Testis (tissue), 5 donors: ENCODE results near the gene NUCB2. TPM values are rescaled to one million over a fixed set of nuclear protein-coding genes. Genes with fewer than 3 reads are reported as not detected.
"Not testable (repeated sequence)": the region's sequence is repeated elsewhere in the genome, so short reads cannot be mapped to it uniquely, and the experiment has no call there.

Experiments used
- DNase-seq: peaks from one replicate; pipeline ENCODE4 v3.0.0-alpha.2; 2019
- H3K27ac ChIP-seq, 2 donors: fragments of 200-600 bp; sonication (generic); one replicate each; pipeline ENCODE4 v1.5.1; 2019
- H3K27me3 ChIP-seq: fragments of 200-600 bp; sonication (generic); one replicate; pipeline ENCODE4 v1.5.1; 2019
- H3K36me3 ChIP-seq: fragments of 200-600 bp; sonication (generic); one replicate; pipeline ENCODE4 v1.5.1; 2017; ENCODE audit warnings: low read depth; ENCODE audit errors: missing control alignments
- H3K4me1 ChIP-seq: fragments of 200-600 bp; sonication (generic); one replicate; pipeline ENCODE4 v1.5.1; 2019
- H3K4me3 ChIP-seq, 2 donors: fragments of 200-600 bp; sonication (generic); one replicate each; pipeline ENCODE4 v1.5.1; 2017 to 2019
- H3K9me3 ChIP-seq: fragments of 200-600 bp; sonication (generic); one replicate; pipeline ENCODE4 v1.5.1; 2017
- POLR2A ChIP-seq: fragments of 450-650 bp; IDR thresholded peaks from one replicate; pipeline ENCODE4 v1.6.1; 2017; ENCODE audit warnings: antibody characterized with exemption, mild to moderate bottlenecking, moderate library complexity
- WGBS, 2 donors: methylation state at CpG; one replicate each; pipeline ENCODE4 v1.1.5; 2018; 5-methylcytosine and 5-hydroxymethylcytosine counted together
- intact Hi-C: fragments of 100-400 bp; cut with DNase I; formaldehyde crosslinking; loops from one replicate; pipeline ENCODE4 v1.15.1; 2023; ENCODE audit warnings: low total_unique reads
- long read RNA-seq, 2 donors: transcript quantifications; one replicate each; lab custom pipeline, GENCODE V29; 2026
- polyA plus RNA-seq: library from polyadenylated mRNA; stranded (reverse); fragments of 350-450 nt; fragmentation: Illumina TruSeq; extraction: RNeasy Lipid Tissue Mini Kit (QIAGEN cat#74804); gene quantifications from one replicate; pipeline ENCODE4 v1.2.3, GENCODE V29; 2014; ENCODE audit warnings: low read depth, low replicate concordance; ENCODE audit not compliant: insufficient read depth
- total RNA-seq, 2 donors: library from RNA; depleted of rRNA; stranded (reverse); fragments of >200 nt; gene quantifications; one replicate each; pipeline ENCODE4 v1.2.3, GENCODE V29; 2016
- TF ChIP-seq, protein P1 (sequence below), 3 experiments: fragments of 450-650 bp in 2 of 3; fragments of 200-600 bp in 1 of 3; sonication (generic) in 1 of 3; IDR thresholded peaks; one replicate each; pipeline ENCODE4 v1.5.1; 2016 to 2019; ENCODE audit warnings: antibody characterized with exemption in 3 of 3, mild to moderate bottlenecking in 2 of 3, moderate library complexity in 1 of 3

Gene NUCB2
- total RNA-seq (100 to 1,000 TPM; 138 to 186 TPM), polyA plus RNA-seq (86.1 TPM)
- long read RNA-seq, donor 1, transcript NUCB2-208 (14 exons, 2,274 nt), result major isoform, 12 of 90 reads
- long read RNA-seq, donor 1, partial matches to known transcripts, result 73 of 90 reads
- long read RNA-seq, donor 1, other reads (novel, unspliced or antisense), result 0 of 90 reads
- long read RNA-seq, donor 2, transcript NUCB2-208 (14 exons, 2,274 nt), result major isoform, 8 of 40 reads
- long read RNA-seq, donor 2, partial matches to known transcripts, result 30 of 40 reads
- long read RNA-seq, donor 2, other reads (novel, unspliced or antisense), result 0 of 40 reads

DNA sequence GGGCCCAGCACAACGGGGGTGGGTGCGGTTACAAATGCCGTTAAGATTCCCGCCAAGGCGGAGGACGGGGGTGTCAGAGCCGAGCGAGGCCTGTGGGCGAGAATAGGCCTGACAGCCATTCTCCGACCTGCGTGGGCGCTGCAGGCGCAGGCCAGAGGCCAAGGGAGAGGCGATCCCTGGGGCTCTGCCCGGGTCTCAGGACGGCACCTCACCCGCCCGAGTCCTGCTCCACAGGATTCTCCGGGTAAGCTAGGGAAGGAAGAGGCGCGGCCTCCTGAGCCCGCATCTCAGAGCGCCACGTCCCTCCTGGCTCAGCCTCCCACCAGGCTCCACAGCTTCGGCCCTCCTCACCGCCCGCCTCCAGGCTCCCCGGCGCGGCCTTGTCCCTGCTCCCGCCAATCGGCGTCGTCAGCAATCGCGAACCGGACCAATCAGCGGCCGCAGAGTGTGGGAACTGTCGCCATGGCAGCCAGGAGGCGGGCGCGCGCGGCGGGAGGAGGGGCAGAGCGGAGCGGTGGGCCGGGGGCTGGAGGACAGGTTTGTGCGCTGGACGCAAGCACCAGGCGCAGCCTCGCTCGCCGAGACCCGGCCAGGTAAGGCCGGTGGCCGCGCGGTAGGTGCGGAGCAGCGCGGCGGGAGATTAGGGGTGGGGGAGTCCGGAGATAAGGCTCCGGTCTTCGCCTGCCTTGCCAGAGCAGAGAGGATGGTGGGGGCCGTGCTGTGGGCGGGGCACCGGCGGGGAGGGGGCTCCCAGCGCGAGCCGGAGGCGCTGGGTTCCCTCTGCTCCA lies at the start of gene NUCB2:
NUCB2 (plus strand) TSS at position 504 of the 788 bp plus-strand sequence. CDS start 18,585 bp downstream, outside the sequence.
- TF ChIP-seq, protein P1, sequence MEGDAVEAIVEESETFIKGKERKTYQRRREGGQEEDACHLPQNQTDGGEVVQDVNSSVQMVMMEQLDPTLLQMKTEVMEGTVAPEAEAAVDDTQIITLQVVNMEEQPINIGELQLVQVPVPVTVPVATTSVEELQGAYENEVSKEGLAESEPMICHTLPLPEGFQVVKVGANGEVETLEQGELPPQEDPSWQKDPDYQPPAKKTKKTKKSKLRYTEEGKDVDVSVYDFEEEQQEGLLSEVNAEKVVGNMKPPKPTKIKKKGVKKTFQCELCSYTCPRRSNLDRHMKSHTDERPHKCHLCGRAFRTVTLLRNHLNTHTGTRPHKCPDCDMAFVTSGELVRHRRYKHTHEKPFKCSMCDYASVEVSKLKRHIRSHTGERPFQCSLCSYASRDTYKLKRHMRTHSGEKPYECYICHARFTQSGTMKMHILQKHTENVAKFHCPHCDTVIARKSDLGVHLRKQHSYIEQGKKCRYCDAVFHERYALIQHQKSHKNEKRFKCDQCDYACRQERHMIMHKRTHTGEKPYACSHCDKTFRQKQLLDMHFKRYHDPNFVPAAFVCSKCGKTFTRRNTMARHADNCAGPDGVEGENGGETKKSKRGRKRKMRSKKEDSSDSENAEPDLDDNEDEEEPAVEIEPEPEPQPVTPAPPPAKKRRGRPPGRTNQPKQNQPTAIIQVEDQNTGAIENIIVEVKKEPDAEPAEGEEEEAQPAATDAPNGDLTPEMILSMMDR (IDR thresholded peaks at IDR 0.05), result no peak
- peak; percentile 68 for TF ChIP-seq POLR2A
- intact Hi-C loops, result loop anchor here (10.0 kb wide), 1 partner anchor 52 kb away; no protein-coding TSS in a partner anchor
- peak; percentile 99 for DNase-seq
- peak within 1 kb of the TSS; percentile 79 to 84 for H3K4me3 ChIP-seq
- no peaks in the 10 kb centered on the region for H3K4me1 ChIP-seq
- H3K9me3 ChIP-seq, result no peaks in the 10 kb centered on the region
- peak within 1 kb of the TSS; percentile 87 to 93 for H3K27ac ChIP-seq
- no peaks in the 10 kb centered on the region for H3K36me3 ChIP-seq
- H3K27me3 ChIP-seq, result no peaks in the 10 kb centered on the region
- WGBS, 2 donors, result 0 to 1% methylated on average over 12 to 68 of the region's 75 CpGs

DNA sequence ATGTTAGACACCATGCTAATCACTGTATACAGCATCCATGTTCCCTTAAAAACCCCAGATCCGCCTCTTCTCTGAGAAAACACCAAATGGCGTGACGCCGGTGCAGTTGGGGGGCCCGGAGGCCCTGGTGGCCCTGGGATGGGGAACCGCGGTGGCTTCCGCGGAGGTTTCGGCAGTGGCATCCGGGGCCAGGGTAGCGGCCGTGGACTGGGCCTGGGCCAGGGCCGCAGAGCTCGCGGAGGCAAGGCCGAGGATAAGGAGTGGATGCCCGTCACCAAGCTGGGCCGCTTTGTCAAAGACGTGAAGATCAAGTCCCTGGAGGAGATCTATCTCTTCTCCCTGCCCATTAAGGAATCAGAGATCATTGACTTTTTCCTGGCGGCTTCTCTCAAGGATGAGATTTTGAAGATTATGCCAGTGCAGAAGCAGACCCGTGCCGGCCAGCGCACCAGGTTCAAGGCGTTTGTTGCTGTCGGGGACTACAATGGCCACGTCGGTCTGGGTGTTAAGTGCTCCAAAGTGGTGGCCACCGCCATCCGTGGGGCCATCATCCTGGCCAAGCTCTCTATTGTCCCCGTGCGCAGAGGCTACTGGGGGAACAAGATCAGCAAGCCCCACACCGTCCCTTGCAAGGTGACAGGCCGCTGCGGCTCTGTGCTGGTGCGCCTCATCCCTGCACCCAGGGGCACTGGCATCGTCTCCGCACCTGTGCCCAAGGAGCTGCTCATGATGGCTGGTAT lies 48.2 kb upstream of the NUCB2 start:
- H3K27me3 ChIP-seq, H3K27ac ChIP-seq, DNase-seq, H3K4me3 ChIP-seq, H3K4me1 ChIP-seq, H3K36me3 ChIP-seq, H3K9me3 ChIP-seq: not testable (repeated sequence)
- intact Hi-C loops, result loop anchor here (10.0 kb wide), 1 partner anchor 46 kb away; the partner anchor contains the start of gene NUCB2
- WGBS, 2 donors, result 75 to 77% methylated on average over 20 to 38 of the region's 38 CpGs

DNA sequence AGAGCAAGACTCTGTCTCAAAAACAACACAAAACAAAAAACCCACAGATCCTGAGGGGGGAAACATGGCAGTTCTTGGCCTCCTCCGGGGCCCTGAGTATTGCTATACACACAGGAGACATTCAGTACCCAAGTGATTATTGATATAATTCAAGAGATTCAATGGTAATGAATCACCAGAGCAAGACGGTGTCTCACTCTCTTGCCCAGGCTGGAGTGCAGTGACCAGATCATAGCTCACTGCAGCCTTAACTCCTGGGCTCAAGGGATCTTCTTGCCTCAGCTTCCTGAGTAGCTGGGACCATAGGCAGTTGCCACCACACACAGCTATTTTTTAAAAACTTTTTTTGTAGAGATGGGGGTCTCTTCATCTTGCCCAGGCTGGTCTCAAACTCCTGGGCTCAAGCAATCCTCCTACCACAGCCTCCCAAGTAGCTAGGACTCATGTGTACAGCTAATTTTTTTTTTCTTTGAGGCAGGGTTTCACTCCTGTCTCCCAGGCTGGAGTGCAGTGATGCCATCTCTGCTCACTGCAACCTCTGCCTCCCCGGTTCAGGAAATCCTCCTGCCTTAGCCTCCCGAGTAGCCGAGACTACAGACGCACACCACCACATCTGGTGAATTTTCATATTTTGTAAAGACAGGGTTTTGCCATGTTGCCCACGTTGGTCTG lies 46.9 kb upstream of the NUCB2 start:
- H3K4me3 ChIP-seq, result no peak overlapping the region
- H3K36me3 ChIP-seq, result no peaks in the 10 kb centered on the region
- DNase-seq, result no peak
- WGBS, 2 donors, result 76 to 82% methylated on average over 7 of the region's 7 CpGs
- no peak overlapping the region for H3K27ac ChIP-seq
- no peaks in the 10 kb centered on the region for H3K9me3 ChIP-seq
- H3K27me3 ChIP-seq, result no peaks in the 10 kb centered on the region
- intact Hi-C loops, result loop anchor here (10.0 kb wide), 1 partner anchor 45 kb away; the partner anchor contains the start of gene NUCB2
- no peak for TF ChIP-seq POLR2A
- TF ChIP-seq, protein P1 (IDR thresholded peaks at IDR 0.05), result no peak
- peaks cover 3% of the 10 kb centered on the region for H3K4me1 ChIP-seq

DNA sequence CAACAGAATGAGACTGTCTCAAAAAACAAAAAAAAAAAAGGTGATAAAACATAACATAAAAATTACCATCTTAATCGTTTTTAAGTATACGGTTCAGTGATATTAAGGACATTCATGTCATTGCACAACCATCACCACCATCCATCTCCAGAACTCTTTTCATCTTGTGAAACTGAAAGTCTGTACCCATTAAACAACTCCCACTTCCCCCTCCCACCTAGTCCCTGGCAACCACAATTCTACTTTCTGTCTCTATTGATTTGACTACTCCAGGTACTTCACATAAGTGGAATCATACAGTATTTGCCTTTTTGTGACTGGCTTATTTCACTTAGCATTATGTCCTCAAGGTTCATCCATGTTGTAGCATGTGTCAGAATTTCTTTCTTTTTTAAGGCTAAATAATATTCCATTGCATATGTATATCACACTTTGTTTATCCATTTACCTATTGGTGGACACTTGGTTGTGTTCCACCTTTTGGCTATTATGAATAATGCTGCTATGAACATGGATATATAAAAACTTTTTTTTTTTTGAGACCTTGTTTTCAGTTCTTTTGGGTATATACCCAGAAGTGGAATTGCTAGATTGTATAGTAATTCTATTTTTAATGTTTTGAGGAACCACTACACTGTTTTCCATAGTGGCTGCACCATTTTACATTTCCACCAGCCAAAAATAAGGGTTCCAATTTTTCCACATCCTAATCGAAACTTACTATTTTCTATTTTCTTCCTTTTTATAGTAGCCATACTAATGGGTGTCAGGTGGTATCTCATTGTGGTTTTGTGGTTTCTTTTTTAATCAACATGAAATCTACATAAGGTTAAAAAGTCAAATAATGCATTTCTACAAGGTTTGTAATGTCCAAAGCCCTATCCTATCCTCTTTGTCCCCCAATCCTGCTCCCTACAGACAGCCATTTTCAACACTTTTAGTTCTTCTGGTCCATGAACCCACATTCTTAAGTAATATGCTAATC lies 45.4 kb upstream of the NUCB2 start:
- TF ChIP-seq POLR2A, result no peak
- no peak for DNase-seq
- Histone ChIP-seq H3K9me3 (no peaks in the 10 kb centered on the region), H3K4me3 (no peak overlapping the region), H3K27ac (no peak overlapping the region), H3K36me3 (no peaks in the 10 kb centered on the region), H3K4me1 (no peaks in the 10 kb centered on the region), H3K27me3 (no peaks in the 10 kb centered on the region)
- 72% methylated on average over 3 of the region's 3 CpGs for WGBS, 2 donors
- intact Hi-C loops, result no loop called here

DNA sequence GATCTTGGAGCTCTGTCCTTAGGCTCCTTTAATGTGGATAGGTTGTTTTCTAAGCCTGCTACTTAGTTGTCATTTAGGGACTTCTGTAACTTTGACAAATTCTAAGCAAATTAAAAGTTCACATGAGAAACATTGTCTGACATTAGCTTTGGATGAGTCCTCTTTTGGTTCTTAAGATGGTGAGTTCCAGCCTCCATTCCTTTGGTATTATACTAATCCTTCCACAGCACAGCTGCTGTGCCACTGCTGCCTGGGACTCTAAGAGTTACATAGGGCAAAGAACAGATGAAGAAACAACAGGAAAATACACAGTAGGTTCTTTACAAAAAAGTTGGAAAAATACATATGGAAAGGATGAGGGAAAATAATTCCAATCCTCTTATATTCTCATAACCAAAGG lies 43.4 kb upstream of the NUCB2 start:
- DNase-seq, result no peak
- Histone ChIP-seq H3K27ac (no peak overlapping the region), H3K36me3 (no peaks in the 10 kb centered on the region), H3K4me3 (no peak overlapping the region), H3K9me3 (no peaks in the 10 kb centered on the region), H3K27me3 (no peaks in the 10 kb centered on the region), H3K4me1 (no peaks in the 10 kb centered on the region)
- TF ChIP-seq, protein P1 (IDR thresholded peaks at IDR 0.05), result no peak
- no peak for TF ChIP-seq POLR2A
- intact Hi-C loops, result no loop called here
